Upper lobe of right lung (tissue), 1 donor: ENCODE results near the gene TPRG1. TPM values are rescaled to one million over a fixed set of nuclear protein-coding genes. Genes with fewer than 3 reads are reported as not detected.

Source experiments
- ATAC-seq: fragments of 200-7000 bp; cut with Tn5 transposase; one replicate; pipeline ENCODE4 v1.9.1; 2020; ENCODE audit warnings: mild to moderate bottlenecking, moderate library complexity
- DNase-seq: peaks from one replicate; pipeline ENCODE4 v3.0.0-alpha.2; 2020
- H3K27ac ChIP-seq: fragments of 200-600 bp; one replicate; pipeline ENCODE4 v1.8.0; 2022
- H3K27me3 ChIP-seq: fragments of 200-600 bp; one replicate; pipeline ENCODE4 v1.8.0; 2022; ENCODE audit warnings: mild to moderate bottlenecking
- H3K36me3 ChIP-seq: fragments of 200-600 bp; one replicate; pipeline ENCODE4 v1.8.0; 2022
- H3K4me1 ChIP-seq: fragments of 200-600 bp; one replicate; pipeline ENCODE4 v1.8.0; 2022
- H3K4me3 ChIP-seq: fragments of 200-600 bp; one replicate; pipeline ENCODE4 v1.8.0; 2022; ENCODE audit warnings: mild to moderate bottlenecking
- H3K9me3 ChIP-seq: fragments of 200-600 bp; one replicate; pipeline ENCODE4 v1.8.0; 2022
- CTCF ChIP-seq: fragments of 200-600 bp; IDR thresholded peaks from one replicate; pipeline ENCODE4 v1.8.0; 2022; ENCODE audit warnings: antibody characterized with exemption
- intact Hi-C: fragments of 100-400 bp; cut with DNase I; formaldehyde crosslinking; loops from one replicate; pipeline ENCODE4 v1.11.0; 2022
- total RNA-seq: library from RNA; stranded (reverse); fragmentation: NEBNext Ultra II Directional; extraction: Animal tissue kit (Norgen Biotek cat#: 25700); gene quantifications from one replicate; pipeline ENCODE4 v1.2.1, GENCODE V29; 2021
- donor health status: DM: no; HTN: yes; CAD: no; lungs with severe emphysema.

Gene TPRG1
- total RNA-seq, 1 donor from 2014 or later: 22.3 TPM

DNA sequence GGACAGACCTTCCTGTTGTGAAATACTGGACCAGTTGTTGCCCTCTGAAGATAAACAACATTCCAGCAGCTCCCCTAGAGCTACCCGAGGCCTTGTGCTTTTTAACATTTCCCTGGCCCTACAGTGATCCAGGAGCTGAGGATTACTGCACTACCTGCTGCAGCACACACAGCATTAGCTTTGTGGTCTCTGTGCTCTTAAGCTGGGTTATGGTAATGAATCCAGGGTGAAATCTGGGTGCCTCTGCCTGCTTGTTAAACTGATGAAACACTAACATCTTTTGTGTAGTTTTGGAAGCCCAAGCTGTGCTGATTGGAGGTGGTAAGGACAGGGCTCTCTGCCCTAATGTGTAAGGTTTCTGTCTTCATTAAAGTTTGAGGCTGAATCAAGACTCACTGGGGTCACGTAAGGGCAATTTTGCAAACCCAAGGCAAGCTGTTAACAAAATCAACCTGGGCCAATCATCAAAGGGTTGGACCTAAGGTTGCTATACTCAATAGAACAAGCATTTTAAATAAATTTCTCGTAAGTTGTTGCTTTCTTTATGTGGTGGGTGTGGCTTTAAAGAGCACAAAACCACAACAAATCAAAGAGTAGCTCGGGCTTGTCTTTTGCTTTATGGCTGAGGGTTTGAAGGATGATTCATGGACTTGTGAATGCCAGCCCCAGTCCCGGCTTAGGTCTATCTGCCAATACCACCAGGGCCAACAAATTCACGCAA, 183.9 kb downstream of the TPRG1 start:
- no peak for TF ChIP-seq CTCF
- H3K4me1 ChIP-seq: peaks cover 13% of the 10 kb centered on the region
- no peak overlapping the region for H3K27ac ChIP-seq
- no peaks in the 10 kb centered on the region for H3K36me3 ChIP-seq
- DNase-seq (no peak), ATAC-seq (peak; percentile 69)
- intact Hi-C loops: no loop called here
- no peaks in the 10 kb centered on the region for H3K27me3 ChIP-seq
- no peak overlapping the region for H3K4me3 ChIP-seq
- no peaks in the 10 kb centered on the region for H3K9me3 ChIP-seq

DNA sequence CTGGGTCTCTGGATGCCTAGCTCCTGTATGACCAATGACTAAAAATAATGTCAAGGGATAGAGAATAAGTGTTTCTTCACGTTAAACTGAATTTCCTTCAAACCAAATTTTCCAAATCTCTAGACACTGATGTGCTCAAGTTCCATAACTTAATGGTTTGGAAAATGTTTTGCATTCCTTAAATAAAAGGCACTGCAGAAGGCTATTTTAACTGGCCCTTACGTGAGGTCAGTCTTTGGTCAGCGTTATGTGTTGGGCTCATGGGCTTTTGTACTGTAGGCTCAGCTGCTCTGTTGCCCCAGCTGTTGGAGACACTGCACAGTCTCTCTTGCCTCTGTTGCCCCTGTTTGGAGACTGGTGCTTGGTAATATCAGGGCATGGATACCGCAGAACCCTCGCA, 188.5 kb downstream of the TPRG1 start:
- Histone ChIP-seq H3K27me3 (no peaks in the 10 kb centered on the region), H3K4me1 (peaks cover 4% of the 10 kb centered on the region), H3K4me3 (no peak overlapping the region), H3K9me3 (no peaks in the 10 kb centered on the region), H3K36me3 (no peaks in the 10 kb centered on the region), H3K27ac (no peak overlapping the region)
- ATAC-seq: no peak
- no peak for DNase-seq
- intact Hi-C loops: no loop called here
- no peak for TF ChIP-seq CTCF

DNA sequence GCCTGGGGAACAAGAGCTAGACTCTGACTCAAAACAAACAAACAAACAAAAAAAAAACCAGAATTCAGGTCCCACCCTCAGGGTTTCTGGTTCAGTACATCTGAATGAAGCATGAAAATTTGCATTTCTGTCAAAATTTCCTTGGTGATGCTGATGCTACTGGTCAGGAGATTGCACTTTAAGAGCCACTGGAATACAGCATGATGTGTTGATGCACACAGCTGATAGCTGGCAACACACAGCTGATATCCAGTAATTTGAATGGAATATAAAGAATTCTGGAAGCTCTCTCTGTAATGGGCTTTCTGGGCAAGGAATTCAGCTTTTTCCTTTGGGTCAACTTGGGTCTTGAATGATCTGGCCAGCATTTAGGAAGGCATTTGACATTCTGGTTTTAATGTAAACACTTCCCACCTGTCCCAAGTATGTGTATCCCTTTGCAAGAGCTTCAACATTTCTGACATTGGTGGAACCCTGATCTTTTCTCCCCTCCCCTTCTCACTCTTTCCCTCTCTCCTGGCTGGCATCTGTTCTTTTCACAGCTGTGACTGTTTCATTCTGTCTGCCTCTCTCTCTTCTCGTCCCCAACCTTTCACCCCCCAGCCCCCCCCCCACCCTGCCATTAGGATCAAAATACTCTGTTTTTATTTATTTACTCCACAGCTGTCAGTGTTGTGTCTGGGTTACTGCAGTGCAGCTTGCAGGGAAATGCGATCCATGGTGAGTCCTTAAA, 189.5 kb downstream of the TPRG1 start:
- Histone ChIP-seq H3K4me1 (no peaks in the 10 kb centered on the region), H3K9me3 (no peaks in the 10 kb centered on the region), H3K36me3 (no peaks in the 10 kb centered on the region), H3K27ac (no peak overlapping the region), H3K4me3 (no peak overlapping the region), H3K27me3 (no peaks in the 10 kb centered on the region)
- no peak for TF ChIP-seq CTCF
- DNase-seq (no peak), ATAC-seq (no peak)
- intact Hi-C loops: no loop called here

GRCh38 chr3:189363590-189364255, 192.0 kb downstream of the TPRG1 start:
- no peaks in the 10 kb centered on the region for H3K27me3 ChIP-seq
- H3K27ac ChIP-seq: no peak overlapping the region
- no peak for DNase-seq
- H3K36me3 ChIP-seq: no peaks in the 10 kb centered on the region
- no peaks in the 10 kb centered on the region for H3K9me3 ChIP-seq
- H3K4me3 ChIP-seq: no peak overlapping the region
- no peak for TF ChIP-seq CTCF
- ATAC-seq: no peak
- intact Hi-C loops: no loop called here
- H3K4me1 ChIP-seq: no peaks in the 10 kb centered on the region

DNA sequence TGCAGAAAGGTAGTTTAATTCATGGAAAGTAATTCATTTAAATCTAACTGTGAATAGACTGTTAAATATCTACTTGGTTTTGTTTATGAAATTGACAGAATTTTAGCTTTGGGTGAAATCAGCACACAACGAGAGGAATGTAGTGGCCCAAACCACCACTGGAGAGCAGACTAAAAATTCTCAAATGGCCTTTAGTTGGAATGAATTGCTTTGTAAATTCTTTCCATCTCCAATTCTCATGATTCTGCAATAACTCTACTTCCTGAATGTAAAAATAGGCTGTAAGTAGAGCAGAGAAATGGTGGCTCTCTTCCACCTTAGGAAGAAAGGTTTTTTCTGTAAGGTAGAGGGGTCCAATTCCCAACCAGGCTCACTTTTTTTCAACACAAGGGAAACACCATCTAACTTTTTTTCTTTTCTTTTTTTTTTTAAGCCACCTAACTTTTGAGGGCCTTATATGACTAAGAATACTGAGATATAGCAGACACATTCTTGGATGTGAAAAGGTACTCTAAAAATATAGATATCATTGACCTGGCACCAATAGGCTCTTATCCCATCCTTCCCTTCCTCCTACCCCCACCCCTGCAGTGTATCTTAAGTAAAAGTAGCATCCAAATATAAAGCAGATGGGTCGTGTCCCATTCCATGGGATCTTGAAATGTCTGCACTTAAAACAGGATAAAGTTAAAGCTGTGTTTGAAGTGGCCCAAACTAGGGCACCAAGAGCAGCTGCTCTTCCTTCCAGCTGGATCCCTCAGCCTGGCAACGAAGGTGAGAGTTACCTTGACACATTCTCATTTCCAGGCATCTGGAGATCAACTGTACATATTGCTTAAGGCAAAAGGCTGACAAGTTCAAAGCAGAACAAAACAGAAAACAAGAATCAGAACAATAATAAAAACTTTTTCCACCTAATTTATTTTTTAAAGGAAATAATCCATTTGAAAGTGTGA, 194.1 kb downstream of the TPRG1 start:
- DNase-seq (no peak), ATAC-seq (no peak)
- no peaks in the 10 kb centered on the region for H3K9me3 ChIP-seq
- H3K36me3 ChIP-seq: no peaks in the 10 kb centered on the region
- H3K27me3 ChIP-seq: no peaks in the 10 kb centered on the region
- no peak overlapping the region for H3K4me3 ChIP-seq
- TF ChIP-seq CTCF: no peak
- H3K27ac ChIP-seq: no peak overlapping the region
- H3K4me1 ChIP-seq: no peaks in the 10 kb centered on the region
- intact Hi-C loops: no loop called here
